GM12878 (cell line): ENCODE data around the gene POU2F1. TPM values are rescaled to one million over a fixed set of nuclear protein-coding genes. Genes with fewer than 3 reads are reported as not detected.

Experiments
- ATAC-seq: fragments of 200-7000 bp; cut with Tn5 transposase; 3 replicates; pipeline ENCODE4 v1.9.1; 2020; ENCODE audit warnings: mild to moderate bottlenecking, moderate library complexity
- BruUV-seq: library from RNA; stranded (reverse); fragments of 400-500 nt; replicated peaks from 2 replicates; lab custom pipeline; 2021; lab: Mats Ljungman, UMichigan
- CTCF ChIA-PET: fragments of 300-600 bp; sonication (Branson Sonifier 250); formaldehyde crosslinking; extraction: SDS; loops from one replicate; lab custom pipeline; 2021; ENCODE audit warnings: inconsistent platforms; lab: Yijun Ruan, JAX
- POLR2A ChIA-PET: fragments of 350-600 bp; formaldehyde crosslinking; extraction: SDS; loops from one replicate; lab custom pipeline; 2021; ENCODE audit warnings: inconsistent platforms; lab: Charles Lee
- RAD21 ChIA-PET: fragments of 300-600 bp; sonication (Branson Sonifier 250); formaldehyde crosslinking; loops from one replicate; lab custom pipeline; 2023; ENCODE audit warnings: antibody characterized with exemption; ENCODE audit not compliant: unreplicated experiment; lab: Charles Lee
- SMC1A ChIA-PET: fragments of 300-600 bp; sonication (Branson Sonifier 250); formaldehyde crosslinking; loops from one replicate; lab custom pipeline; 2023; ENCODE audit not compliant: unreplicated experiment, uncharacterized antibody; lab: Charles Lee
- DNase-seq: peaks from one replicate; pipeline ENCODE4 v3.0.0-alpha.2; 2011; ENCODE audit warnings: low read depth, low spot score
- FAIRE-seq: peaks from 3 replicates; lab custom pipeline; 2011; peaks lifted over from hg19 to GRCh38; lab: Jason Lieb, UNC
- H2AFZ ChIP-seq: 2 replicates; pipeline ENCODE4 v1.6.0; 2011; ENCODE audit warnings: low read depth, low read length, control low read depth; ENCODE audit not compliant: control insufficient read depth
- H3K27ac ChIP-seq: 2 replicates; pipeline ENCODE4 v1.5.1; 2011; ENCODE audit warnings: control low read depth; ENCODE audit not compliant: control insufficient read depth, insufficient read depth
- H3K27me3 ChIP-seq, 2 experiments: replicated peaks in 1 of 2; 2 replicates each; pipeline versions ENCODE4 v1.6.0 to v1.6.1; 2011; ENCODE audit warnings: low read length in 1 of 2; ENCODE audit not compliant: control insufficient read depth in 2 of 2, insufficient read depth in 2 of 2
- H3K36me3 ChIP-seq, 2 experiments: 2 replicates each; pipeline ENCODE4 v1.5.1; 2011; ENCODE audit warnings: low read length in 1 of 2; ENCODE audit not compliant: control insufficient read depth in 2 of 2, insufficient read depth in 2 of 2
- H3K4me1 ChIP-seq: 2 replicates; pipeline ENCODE4 v1.6.1; 2011; ENCODE audit warnings: mild to moderate bottlenecking, low read length, moderate library complexity, mixed read lengths; ENCODE audit not compliant: control insufficient read depth, insufficient read depth
- H3K4me2 ChIP-seq: 2 replicates; pipeline ENCODE4 v1.6.0; 2011; ENCODE audit warnings: control low read depth; ENCODE audit not compliant: control insufficient read depth, insufficient read depth
- H3K4me3 ChIP-seq: fragments of 200-600 bp; sonication (generic); 2 replicates; pipeline ENCODE4 v1.5.1; 2016
- H3K79me2 ChIP-seq: 2 replicates; pipeline ENCODE4 v1.6.0; 2011; ENCODE audit warnings: low read length; ENCODE audit not compliant: control insufficient read depth, insufficient read depth
- H3K9ac ChIP-seq: 2 replicates; pipeline ENCODE4 v1.8.0; 2011; ENCODE audit warnings: low read length, control low read depth, mixed read lengths; ENCODE audit not compliant: control insufficient read depth, insufficient read depth
- H3K9me3 ChIP-seq: replicated peaks from 3 replicates; pipeline ENCODE4 v1.5.1; 2011; ENCODE audit warnings: mild to moderate bottlenecking, low read length; ENCODE audit not compliant: control insufficient read depth, insufficient read depth
- H4K20me1 ChIP-seq: 2 replicates; pipeline ENCODE4 v1.6.0; 2011; ENCODE audit not compliant: control insufficient read depth, insufficient read depth
- BRCA1 ChIP-seq: IDR thresholded peaks from 2 replicates; pipeline ENCODE4 v1.6.1; 2011; ENCODE audit warnings: low read depth, low read length, improper control_type of control experiment
- CHD2 ChIP-seq: IDR thresholded peaks from 2 replicates; pipeline ENCODE4 v1.6.1; 2011; ENCODE audit warnings: low read depth, low read length, improper control_type of control experiment, borderline replicate concordance
- HDAC2 ChIP-seq: fragments of 200-600 bp; sonication (generic); IDR thresholded peaks from 2 replicates; pipeline ENCODE4 v1.6.1; 2017
- PBX3 ChIP-seq: IDR thresholded peaks from 2 replicates; pipeline ENCODE4 v1.6.1; 2011; ENCODE audit warnings: mild to moderate bottlenecking, low read depth, low read length, moderate library complexity; ENCODE audit not compliant: insufficient replicate concordance
- SMARCA5 ChIP-seq: fragments of 450-650 bp; IDR thresholded peaks from 2 replicates; pipeline ENCODE4 v1.6.1; 2017; ENCODE audit warnings: mild to moderate bottlenecking
- SRF ChIP-seq, 2 experiments: IDR thresholded peaks; 2 replicates each; pipeline ENCODE4 v1.6.1; 2011; ENCODE audit warnings: low read depth in 2 of 2, low read length in 2 of 2, mild to moderate bottlenecking in 1 of 2, moderate library complexity in 1 of 2
- TAF1 ChIP-seq: IDR thresholded peaks from 2 replicates; pipeline ENCODE4 v1.6.1; 2011; ENCODE audit warnings: mild to moderate bottlenecking, low read depth, low read length, borderline replicate concordance
- TCF12 ChIP-seq: IDR thresholded peaks from 2 replicates; pipeline ENCODE4 v1.6.1; 2011; ENCODE audit warnings: low read depth, mild to moderate bottlenecking, low read length
- ZSCAN29 ChIP-seq: fragments of 450-650 bp; IDR thresholded peaks from 2 replicates; pipeline ENCODE4 v1.6.1; 2017; ENCODE audit warnings: mild to moderate bottlenecking, moderate library complexity
- WGBS: methylation state at CpG from one replicate; pipeline ENCODE4 v1.1.6; 2016; ENCODE audit warnings: low lambda C conversion rate; ENCODE audit not compliant: insufficient replicate concordance, insufficient coverage; ENCODE audit errors: missing lambda C conversion rate; 5-methylcytosine and 5-hydroxymethylcytosine counted together
- in situ Hi-C: fragments of 300-500 bp; cut with MboI; formaldehyde crosslinking; loops from 9 replicates; pipeline ENCODE4 v1.14.3; 2018; ENCODE audit warnings: mixed read lengths
- intact Hi-C: fragments of 100-400 bp; cut with micrococcal nuclease; formaldehyde crosslinking; loops from one replicate; pipeline ENCODE4 v1.14.2; 2022; ENCODE audit not compliant: unreplicated experiment
- polyA plus RNA-seq, 11 experiments: library from polyadenylated mRNA; depleted of rRNA in 4 of 11; unstranded in 6 of 11; stranded (reverse) in 5 of 11; fragments of >200 nt; fragmentation: Nextera tagmentation in 4 of 11; fragmentation: Illumina TruSeq in 1 of 11; extraction: Ambion mirVana in 4 of 11; extraction: Trizol in 1 of 11; gene quantifications; 1 replicate in 1 of 11; 2 replicates in 10 of 11; pipeline versions ENCODE4 v1.2.1 to v1.2.3, GENCODE V29; 2011 to 2016; ENCODE audit warnings: inconsistent platforms in 2 of 11, missing spikeins in 2 of 11, low read depth in 1 of 11
- total RNA-seq, 4 experiments: library from RNA; depleted of rRNA in 3 of 4; stranded (reverse); fragments of >200 nt in 3 of 4; fragmentation: Illumina TruSeq in 1 of 4; extraction: Trizol in 1 of 4; gene quantifications; 2 replicates each; pipeline versions ENCODE4 v1.2.1 to v1.2.3, GENCODE V29; 2013 to 2021

Gene POU2F1
- total and polyA plus RNA-seq, 10 of the 15 experiments (the other 5 are each of a cell fraction or from before 2014, with no cell fraction given), result 2.5 to 21.7 (median 12.5) TPM

- DNase-seq, result no peak
- WGBS, result 67% methylated on average over 4 of the region's 4 CpGs
- H3K36me3 ChIP-seq, result no peaks in the 10 kb centered on the region
- H3K27me3 ChIP-seq, result peaks cover 0 to 3% of the 10 kb centered on the region in 2 experiments; a peak in 1 of 4 replicates
- H3K4me1 ChIP-seq, result peaks cover 26% of the 10 kb centered on the region
- RAD21 ChIA-PET, result no interaction called here
- no peak for TF ChIP-seq HDAC2
- TF ChIP-seq SRF (IDR thresholded peaks at IDR 0.05; ENCODE audit: low read depth in 2 of 2, low read length in 2 of 2), result no peak
- no peak for TF ChIP-seq ZSCAN29
- TF ChIP-seq BRCA1, result no peak
- TF ChIP-seq SMARCA5, result no peak
- no peak for TF ChIP-seq TCF12
- TF ChIP-seq CHD2, result no peak
- TF ChIP-seq TAF1, result no peak
- TF ChIP-seq PBX3, result no peak
- TF ChIP-seq, all 136 proteins: peak for 0
- H3K9me3 ChIP-seq, result no peaks in the 10 kb centered on the region; the same call in 2 of the 3 replicates
- ATAC-seq (no peak), FAIRE-seq (no peak)
- no peak overlapping the region for H3K4me2 ChIP-seq
- POLR2A ChIA-PET, result no interaction called here
- H3K9ac ChIP-seq, result no peak overlapping the region
- H3K27ac ChIP-seq, result no peak overlapping the region
- no peaks in the 10 kb centered on the region for H4K20me1 ChIP-seq
- H2AFZ ChIP-seq, result no peak overlapping the region
- no TSS peak for BruUV-seq
- no peaks in the 10 kb centered on the region for H3K79me2 ChIP-seq
- in situ Hi-C loops, result no loop called here
- CTCF ChIA-PET, result no interaction called here
- no peak overlapping the region for H3K4me3 ChIP-seq
- SMC1A ChIA-PET, result no interaction called here
- intact Hi-C loops, result no loop called here
Observed at GRCh38 chr1:167435484-167435883, 214.8 kb downstream of the POU2F1 start.
